ENCODE results near the gene EYA4.

Gene EYA4

DNA sequence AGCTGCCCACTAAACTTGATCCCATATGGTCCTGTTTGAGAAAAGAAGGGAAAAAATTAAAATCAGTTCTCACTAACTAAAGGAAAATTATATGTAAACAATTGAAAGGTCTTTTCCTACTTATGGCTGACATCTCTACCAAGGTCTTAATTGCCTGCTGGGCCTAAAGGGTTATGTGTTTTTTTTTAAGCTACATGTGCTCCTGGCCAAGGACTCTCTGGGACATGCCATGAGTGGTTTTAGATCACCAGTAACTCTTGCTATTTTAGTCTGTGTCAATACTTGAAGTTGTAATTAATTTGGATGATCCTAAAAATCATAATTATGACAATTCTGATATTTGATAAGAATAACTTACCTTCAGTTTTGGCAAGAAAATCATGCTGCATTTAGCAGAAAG is 35.9 kb upstream of the EYA4 start:
- H3K36me3 ChIP-seq (ENCODE audit: insufficient read depth, low read length): no peaks in the 10 kb centered on the region
- no peaks in the 10 kb centered on the region for H3F3A ChIP-seq (ENCODE audit: insufficient read depth, low read length)
- no peaks in the 10 kb centered on the region for H3K4me1 ChIP-seq (ENCODE audit: insufficient read depth, low read length, severe bottlenecking)
- no peaks in the 10 kb centered on the region for H3K9me2 ChIP-seq (ENCODE audit: low read depth, low read length)
- H3K27ac ChIP-seq (ENCODE audit: low read depth, low read length, poor library complexity, severe bottlenecking): no peak overlapping the region
- no peaks in the 10 kb centered on the region for H3K27me3 ChIP-seq (ENCODE audit: insufficient read depth, low read length)
- H4K20me1 ChIP-seq (ENCODE audit: insufficient read depth, low read length): no peaks in the 10 kb centered on the region
- no peaks in the 10 kb centered on the region for H3K79me2 ChIP-seq (ENCODE audit: insufficient read depth, low read length)
- no peak overlapping the region for H3K4me2 ChIP-seq (ENCODE audit: low read length)
- H3K9me3 ChIP-seq (ENCODE audit: low read length): no peaks in the 10 kb centered on the region
- no peak overlapping the region for H3K4me3 ChIP-seq (ENCODE audit: low read depth, low read length, poor library complexity, severe bottlenecking)
- no peak overlapping the region for H2AFZ ChIP-seq (ENCODE audit: low read length)
- TF ChIP-seq, protein P1, sequence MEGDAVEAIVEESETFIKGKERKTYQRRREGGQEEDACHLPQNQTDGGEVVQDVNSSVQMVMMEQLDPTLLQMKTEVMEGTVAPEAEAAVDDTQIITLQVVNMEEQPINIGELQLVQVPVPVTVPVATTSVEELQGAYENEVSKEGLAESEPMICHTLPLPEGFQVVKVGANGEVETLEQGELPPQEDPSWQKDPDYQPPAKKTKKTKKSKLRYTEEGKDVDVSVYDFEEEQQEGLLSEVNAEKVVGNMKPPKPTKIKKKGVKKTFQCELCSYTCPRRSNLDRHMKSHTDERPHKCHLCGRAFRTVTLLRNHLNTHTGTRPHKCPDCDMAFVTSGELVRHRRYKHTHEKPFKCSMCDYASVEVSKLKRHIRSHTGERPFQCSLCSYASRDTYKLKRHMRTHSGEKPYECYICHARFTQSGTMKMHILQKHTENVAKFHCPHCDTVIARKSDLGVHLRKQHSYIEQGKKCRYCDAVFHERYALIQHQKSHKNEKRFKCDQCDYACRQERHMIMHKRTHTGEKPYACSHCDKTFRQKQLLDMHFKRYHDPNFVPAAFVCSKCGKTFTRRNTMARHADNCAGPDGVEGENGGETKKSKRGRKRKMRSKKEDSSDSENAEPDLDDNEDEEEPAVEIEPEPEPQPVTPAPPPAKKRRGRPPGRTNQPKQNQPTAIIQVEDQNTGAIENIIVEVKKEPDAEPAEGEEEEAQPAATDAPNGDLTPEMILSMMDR (IDR thresholded peaks at IDR 0.05; ENCODE audit: low read length): no peak
- TF ChIP-seq EZH2 (IDR thresholded peaks at IDR 0.05; ENCODE audit: borderline replicate concordance, low read length): no peak
- H3K9ac ChIP-seq (ENCODE audit: low read length): no peak overlapping the region

DNA sequence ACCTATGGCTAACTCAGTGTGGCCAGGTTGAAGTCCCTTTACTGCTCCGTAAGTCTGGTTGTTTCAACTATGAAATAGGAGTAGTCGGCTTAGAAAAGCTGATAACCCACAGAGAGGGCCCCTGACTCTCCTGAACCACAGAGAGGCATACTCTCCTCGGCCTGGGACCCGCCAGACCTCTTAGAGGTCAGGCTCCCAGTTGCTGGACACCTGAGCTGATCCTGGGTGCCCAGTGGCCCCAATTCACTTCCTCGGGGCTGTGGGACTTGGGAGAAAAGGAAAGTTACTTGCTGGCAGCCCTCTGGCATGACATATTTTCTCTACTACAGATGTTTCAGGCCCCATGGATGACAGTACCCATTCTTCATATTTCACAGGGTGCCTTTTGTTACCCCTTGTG is 34.2 kb upstream of the EYA4 start:
- H3F3A ChIP-seq (ENCODE audit: insufficient read depth, low read length): no peaks in the 10 kb centered on the region
- no peak overlapping the region for H3K27ac ChIP-seq (ENCODE audit: low read depth, low read length, poor library complexity, severe bottlenecking)
- H3K79me2 ChIP-seq (ENCODE audit: insufficient read depth, low read length): no peaks in the 10 kb centered on the region
- H3K9ac ChIP-seq (ENCODE audit: low read length): no peak overlapping the region
- no peaks in the 10 kb centered on the region for H4K20me1 ChIP-seq (ENCODE audit: insufficient read depth, low read length)
- no peaks in the 10 kb centered on the region for H3K4me1 ChIP-seq (ENCODE audit: insufficient read depth, low read length, severe bottlenecking)
- H3K36me3 ChIP-seq (ENCODE audit: insufficient read depth, low read length): no peaks in the 10 kb centered on the region
- no peak overlapping the region for H2AFZ ChIP-seq (ENCODE audit: low read length)
- TF ChIP-seq, protein P1 (IDR thresholded peaks at IDR 0.05; ENCODE audit: low read length): no peak
- TF ChIP-seq EZH2 (IDR thresholded peaks at IDR 0.05; ENCODE audit: borderline replicate concordance, low read length): no peak
- H3K9me2 ChIP-seq (ENCODE audit: low read depth, low read length): no peaks in the 10 kb centered on the region
- H3K4me2 ChIP-seq (ENCODE audit: low read length): no peak overlapping the region
- no peaks in the 10 kb centered on the region for H3K9me3 ChIP-seq (ENCODE audit: low read length)
- no peak overlapping the region for H3K4me3 ChIP-seq (ENCODE audit: low read depth, low read length, poor library complexity, severe bottlenecking)
- H3K27me3 ChIP-seq (ENCODE audit: insufficient read depth, low read length): no peaks in the 10 kb centered on the region

DNA sequence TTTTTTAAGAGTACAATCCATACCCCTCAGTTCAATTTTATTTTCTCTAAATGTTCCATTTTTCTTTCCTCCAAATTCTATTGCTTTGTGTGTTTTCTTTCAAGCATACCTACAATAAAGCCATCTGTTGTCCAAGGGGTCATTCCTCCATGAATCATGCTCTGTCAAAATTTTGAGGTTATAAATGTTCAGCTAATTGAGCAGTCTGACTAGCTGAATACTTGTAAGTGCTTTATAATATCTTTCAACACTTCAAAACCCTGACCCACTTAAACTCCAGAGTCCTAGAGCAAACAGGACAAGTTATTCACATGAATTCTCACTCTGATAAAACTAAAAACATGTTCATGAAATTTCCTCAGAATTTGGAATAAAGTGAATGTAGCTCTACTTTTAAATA is 33.4 kb upstream of the EYA4 start:
- Histone ChIP-seq H3K27ac (ENCODE audit: low read depth, low read length, poor library complexity, severe bottlenecking) (no peak overlapping the region), H3F3A (ENCODE audit: insufficient read depth, low read length) (no peaks in the 10 kb centered on the region), H3K9me2 (ENCODE audit: low read depth, low read length) (no peaks in the 10 kb centered on the region), H3K4me1 (ENCODE audit: insufficient read depth, low read length, severe bottlenecking) (no peaks in the 10 kb centered on the region), H2AFZ (ENCODE audit: low read length) (no peak overlapping the region), H3K36me3 (ENCODE audit: insufficient read depth, low read length) (no peaks in the 10 kb centered on the region), H3K27me3 (ENCODE audit: insufficient read depth, low read length) (no peaks in the 10 kb centered on the region), H4K20me1 (ENCODE audit: insufficient read depth, low read length) (no peaks in the 10 kb centered on the region), H3K9me3 (ENCODE audit: low read length) (no peaks in the 10 kb centered on the region), H3K9ac (ENCODE audit: low read length) (no peak overlapping the region), H3K4me3 (ENCODE audit: low read depth, low read length, poor library complexity, severe bottlenecking) (no peak overlapping the region), H3K4me2 (ENCODE audit: low read length) (no peak overlapping the region), H3K79me2 (ENCODE audit: insufficient read depth, low read length) (no peaks in the 10 kb centered on the region)
- TF ChIP-seq EZH2 (IDR thresholded peaks at IDR 0.05; ENCODE audit: borderline replicate concordance, low read length): no peak
- TF ChIP-seq, protein P1 (IDR thresholded peaks at IDR 0.05; ENCODE audit: low read length): no peak
